MM.1S (cell line): ENCODE data around the gene GCK.
A peak's percentile ranks its signal among the peaks of the same experiment; 100 is the strongest.

Experiments used
- DNase-seq: peaks from one replicate; pipeline ENCODE4 v3.0.0-alpha.2; 2015
- H2AFZ ChIP-seq: fragments of 300-600 bp; sonication (generic); 2 replicates; pipeline ENCODE4 v1.6.0; 2016; ENCODE audit warnings: antibody characterized with exemption, low read length
- H3F3A ChIP-seq: fragments of 300-600 bp; sonication (generic); 2 replicates; pipeline ENCODE4 v1.6.1; 2016; ENCODE audit warnings: mild to moderate bottlenecking, antibody characterized with exemption, low read length, moderate library complexity, mixed read lengths; ENCODE audit not compliant: insufficient read depth
- H3K27ac ChIP-seq: fragments of 300-600 bp; sonication (generic); 2 replicates; pipeline ENCODE4 v1.5.1; 2016; ENCODE audit warnings: mild to moderate bottlenecking, low read length
- H3K27me3 ChIP-seq: fragments of 300-600 bp; sonication (generic); replicated peaks from 2 replicates; pipeline ENCODE4 v1.6.0; 2016; ENCODE audit warnings: low read length; ENCODE audit not compliant: insufficient read depth
- H3K36me3 ChIP-seq: fragments of 300-600 bp; sonication (generic); replicated peaks from 2 replicates; pipeline ENCODE4 v1.6.1; 2016; ENCODE audit warnings: mild to moderate bottlenecking, low read length, mixed read lengths; ENCODE audit not compliant: insufficient read depth
- H3K4me1 ChIP-seq: fragments of 300-600 bp; sonication (generic); 2 replicates; pipeline ENCODE4 v1.6.1; 2016; ENCODE audit warnings: low read length, mixed read lengths
- H3K4me2 ChIP-seq: fragments of 300-600 bp; sonication (generic); 2 replicates; pipeline ENCODE4 v1.6.0; 2016; ENCODE audit warnings: low read depth, low read length
- H3K4me3 ChIP-seq: fragments of 300-600 bp; sonication (generic); 2 replicates; pipeline ENCODE4 v1.5.1; 2016; ENCODE audit warnings: low read length, mixed read lengths
- H3K79me2 ChIP-seq: fragments of 300-600 bp; sonication (generic); 2 replicates; pipeline ENCODE4 v1.6.1; 2016; ENCODE audit warnings: mixed run types, low read length, mixed read lengths
- H3K9ac ChIP-seq: fragments of 300-600 bp; sonication (generic); 2 replicates; pipeline ENCODE4 v1.6.1; 2016; ENCODE audit warnings: low read length, mixed read lengths
- H3K9me2 ChIP-seq: fragments of 300-600 bp; sonication (generic); replicated peaks from 2 replicates; pipeline ENCODE4 v1.6.1; 2016; ENCODE audit warnings: mild to moderate bottlenecking, low read length, mixed read lengths; ENCODE audit not compliant: insufficient read depth
- H3K9me3 ChIP-seq: fragments of 300-600 bp; sonication (generic); replicated peaks from 2 replicates; pipeline ENCODE4 v1.6.1; 2016; ENCODE audit warnings: mild to moderate bottlenecking, low read length, mixed read lengths; ENCODE audit not compliant: insufficient read depth
- H4K20me1 ChIP-seq: fragments of 300-600 bp; sonication (generic); 2 replicates; pipeline ENCODE4 v1.6.1; 2016; ENCODE audit warnings: mild to moderate bottlenecking, low read length, moderate library complexity, mixed read lengths; ENCODE audit not compliant: insufficient read depth
- EZH2 ChIP-seq: fragments of 300-600 bp; sonication (generic); optimal IDR thresholded peaks from 2 replicates; pipeline ENCODE3; 2017; ENCODE audit warnings: low read depth, mild to moderate bottlenecking, antibody characterized with exemption, low read length, mixed read lengths
- EZH2phosphoT487 ChIP-seq: fragments of 300-600 bp; sonication (generic); IDR thresholded peaks from 2 replicates; pipeline ENCODE4 v1.6.1; 2018; ENCODE audit warnings: antibody characterized with exemption, low read length
- TF ChIP-seq, protein P1 (sequence below): fragments of 300-600 bp; sonication (generic); IDR thresholded peaks from 2 replicates; pipeline ENCODE4 v1.5.1; 2016; ENCODE audit warnings: antibody characterized with exemption, low read length, mixed read lengths

Gene GCK

DNA sequence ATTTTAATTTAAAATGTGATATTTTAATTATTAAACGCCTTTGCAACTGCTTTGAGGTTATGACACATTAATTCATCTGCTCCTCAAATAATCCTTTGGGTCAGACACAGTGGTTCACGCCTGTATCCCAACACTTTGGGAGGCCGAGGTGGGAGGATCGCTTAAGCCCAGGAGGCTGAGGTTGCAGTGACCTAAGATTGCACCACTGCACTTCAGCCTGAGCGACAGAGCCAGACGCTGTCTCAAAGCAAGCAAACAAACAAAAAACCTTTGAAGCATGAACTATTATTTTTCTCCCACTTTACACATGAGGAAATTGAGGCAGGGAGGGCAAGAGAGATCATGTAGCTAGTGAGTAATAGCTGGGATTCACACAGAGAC is 64.4 kb downstream of the GCK start:
- H2AFZ ChIP-seq: no peak overlapping the region
- no peaks in the 10 kb centered on the region for H3K9me2 ChIP-seq
- no peaks in the 10 kb centered on the region for H4K20me1 ChIP-seq
- peaks cover 34% of the 10 kb centered on the region for H3K79me2 ChIP-seq
- no peak overlapping the region for H3K4me3 ChIP-seq
- peaks cover 4% of the 10 kb centered on the region; the same call in 1 of the 2 replicates for H3K36me3 ChIP-seq
- TF ChIP-seq EZH2 (no peak), EZH2phosphoT487 (no peak)
- TF ChIP-seq, protein P1, sequence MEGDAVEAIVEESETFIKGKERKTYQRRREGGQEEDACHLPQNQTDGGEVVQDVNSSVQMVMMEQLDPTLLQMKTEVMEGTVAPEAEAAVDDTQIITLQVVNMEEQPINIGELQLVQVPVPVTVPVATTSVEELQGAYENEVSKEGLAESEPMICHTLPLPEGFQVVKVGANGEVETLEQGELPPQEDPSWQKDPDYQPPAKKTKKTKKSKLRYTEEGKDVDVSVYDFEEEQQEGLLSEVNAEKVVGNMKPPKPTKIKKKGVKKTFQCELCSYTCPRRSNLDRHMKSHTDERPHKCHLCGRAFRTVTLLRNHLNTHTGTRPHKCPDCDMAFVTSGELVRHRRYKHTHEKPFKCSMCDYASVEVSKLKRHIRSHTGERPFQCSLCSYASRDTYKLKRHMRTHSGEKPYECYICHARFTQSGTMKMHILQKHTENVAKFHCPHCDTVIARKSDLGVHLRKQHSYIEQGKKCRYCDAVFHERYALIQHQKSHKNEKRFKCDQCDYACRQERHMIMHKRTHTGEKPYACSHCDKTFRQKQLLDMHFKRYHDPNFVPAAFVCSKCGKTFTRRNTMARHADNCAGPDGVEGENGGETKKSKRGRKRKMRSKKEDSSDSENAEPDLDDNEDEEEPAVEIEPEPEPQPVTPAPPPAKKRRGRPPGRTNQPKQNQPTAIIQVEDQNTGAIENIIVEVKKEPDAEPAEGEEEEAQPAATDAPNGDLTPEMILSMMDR: no peak
- H3K9me3 ChIP-seq: no peaks in the 10 kb centered on the region
- no peaks in the 10 kb centered on the region for H3K27me3 ChIP-seq
- H3K9ac ChIP-seq: no peak overlapping the region
- H3F3A ChIP-seq: no peaks in the 10 kb centered on the region
- H3K4me1 ChIP-seq: peaks cover 13% of the 10 kb centered on the region
- DNase-seq: no peak
- no peak overlapping the region for H3K27ac ChIP-seq
- no peak overlapping the region for H3K4me2 ChIP-seq

DNA sequence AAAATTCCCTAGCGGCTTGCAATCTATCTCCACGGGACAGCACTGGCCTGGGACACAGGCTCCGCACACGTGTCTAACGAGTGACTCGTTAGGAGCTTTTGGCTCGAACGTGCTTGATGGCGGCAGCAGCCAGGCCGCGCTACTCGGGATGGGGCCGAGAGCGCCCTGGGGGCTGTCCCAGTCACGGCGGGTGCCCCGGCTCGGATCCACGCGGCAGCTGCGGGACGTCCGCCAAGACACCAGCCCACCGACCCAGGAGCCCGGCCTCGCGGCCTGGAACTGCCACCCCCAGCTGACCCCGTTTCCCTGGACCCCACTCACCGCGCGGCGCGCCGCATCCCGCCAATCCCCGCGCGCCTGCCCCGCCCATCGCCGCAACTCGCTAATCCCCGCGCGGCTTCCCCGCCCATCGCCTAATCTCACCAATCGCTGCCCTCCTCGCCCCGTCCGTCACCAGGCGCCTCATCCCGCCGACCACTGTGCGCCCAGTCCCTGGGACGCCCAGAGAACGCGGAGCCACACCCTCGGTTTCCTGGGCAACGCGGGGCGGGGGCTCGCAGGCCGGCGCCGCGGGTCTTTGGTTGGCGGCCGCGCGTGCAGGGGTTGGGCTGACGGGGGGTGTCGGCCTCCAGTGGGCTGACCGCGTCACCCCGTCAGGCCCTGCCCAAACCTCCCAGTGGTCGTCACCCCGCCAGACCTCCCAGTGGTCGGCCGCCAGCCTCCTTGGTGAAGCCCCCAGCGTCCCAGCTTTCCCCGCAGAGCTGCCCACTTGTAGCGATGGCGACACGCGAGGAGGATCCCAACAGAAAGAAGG is 65.8 kb downstream of the GCK start, which contains the start of gene POLD2:
Gene POLD2 (minus strand): TSS at position 359 of the 814 bp plus-strand sequence. CDS start 1,495 bp downstream, outside the sequence.
- TF ChIP-seq, protein P1: no peak
- TF ChIP-seq EZH2phosphoT487: no peak
- peak within 1 kb of the TSS; percentile 77 for H3K4me3 ChIP-seq
- no peaks in the 10 kb centered on the region for H3F3A ChIP-seq
- H3K9ac ChIP-seq: peak within 1 kb of the TSS; percentile 78
- no peaks in the 10 kb centered on the region for H3K9me2 ChIP-seq
- H2AFZ ChIP-seq: peak within 1 kb of the TSS; percentile 99
- peak within 1 kb of the TSS; percentile 28; the same call in 1 of the 2 replicates for H3K27ac ChIP-seq
- no peaks in the 10 kb centered on the region for H3K27me3 ChIP-seq
- H4K20me1 ChIP-seq: no peaks in the 10 kb centered on the region
- peaks cover 4% of the 10 kb centered on the region; the same call in 1 of the 2 replicates for H3K36me3 ChIP-seq
- H3K9me3 ChIP-seq: no peaks in the 10 kb centered on the region
- H3K4me2 ChIP-seq: peak within 1 kb of the TSS; percentile 99
- peaks cover 13% of the 10 kb centered on the region for H3K4me1 ChIP-seq
- H3K79me2 ChIP-seq: peaks cover 44% of the 10 kb centered on the region
- peak; percentile 98 for DNase-seq

DNA sequence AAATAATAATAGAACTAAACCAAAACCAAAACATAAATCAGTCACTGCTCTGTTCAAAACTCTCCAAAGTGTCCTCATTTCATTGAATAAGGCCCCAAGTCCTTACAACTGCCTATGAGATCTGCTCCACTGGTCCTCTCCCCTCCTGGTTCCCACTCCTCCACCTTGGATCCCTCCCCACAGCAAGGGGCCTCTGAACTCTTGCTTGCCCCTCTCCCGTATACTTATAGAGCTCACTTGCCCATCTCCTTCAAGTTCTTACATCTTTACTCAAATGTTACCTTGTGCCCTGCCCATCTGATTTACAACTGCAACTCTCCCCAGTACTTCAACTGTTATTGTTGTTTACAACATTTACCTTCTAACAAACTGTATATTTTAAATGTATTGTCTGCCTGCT is 66.7 kb downstream of the GCK start:
- peak overlapping the region; percentile 93 for H3K4me2 ChIP-seq
- H3K9ac ChIP-seq: peak overlapping the region; percentile 78
- no peaks in the 10 kb centered on the region for H3F3A ChIP-seq
- peaks cover 13% of the 10 kb centered on the region for H3K4me1 ChIP-seq
- H3K9me2 ChIP-seq: no peaks in the 10 kb centered on the region
- 0 out of 2 replicates have a peak overlapping the region, but pooled peaks have one; percentile 18 for H2AFZ ChIP-seq
- H3K4me3 ChIP-seq: peak overlapping the region; percentile 77
- TF ChIP-seq, protein P1: no peak
- TF ChIP-seq EZH2phosphoT487: no peak
- TF ChIP-seq EZH2: no peak
- H3K9me3 ChIP-seq: no peaks in the 10 kb centered on the region
- DNase-seq: no peak
- H3K36me3 ChIP-seq: peaks cover 4% of the 10 kb centered on the region; the same call in 1 of the 2 replicates
- peaks cover 44% of the 10 kb centered on the region for H3K79me2 ChIP-seq
- H3K27me3 ChIP-seq: no peaks in the 10 kb centered on the region
- no peaks in the 10 kb centered on the region for H4K20me1 ChIP-seq
- H3K27ac ChIP-seq: no peak overlapping the region
